HG03139 (cell line): ENCODE measurements around the gene KLHL42.
A peak's percentile ranks its signal among the peaks of the same experiment; 100 is the strongest.

Source experiments
- ATAC-seq: cut with Tn5 transposase; IDR thresholded peaks from one replicate; pipeline ENCODE4 v1.9.1; 2021; ENCODE audit not compliant: unreplicated experiment

Gene KLHL42

DNA sequence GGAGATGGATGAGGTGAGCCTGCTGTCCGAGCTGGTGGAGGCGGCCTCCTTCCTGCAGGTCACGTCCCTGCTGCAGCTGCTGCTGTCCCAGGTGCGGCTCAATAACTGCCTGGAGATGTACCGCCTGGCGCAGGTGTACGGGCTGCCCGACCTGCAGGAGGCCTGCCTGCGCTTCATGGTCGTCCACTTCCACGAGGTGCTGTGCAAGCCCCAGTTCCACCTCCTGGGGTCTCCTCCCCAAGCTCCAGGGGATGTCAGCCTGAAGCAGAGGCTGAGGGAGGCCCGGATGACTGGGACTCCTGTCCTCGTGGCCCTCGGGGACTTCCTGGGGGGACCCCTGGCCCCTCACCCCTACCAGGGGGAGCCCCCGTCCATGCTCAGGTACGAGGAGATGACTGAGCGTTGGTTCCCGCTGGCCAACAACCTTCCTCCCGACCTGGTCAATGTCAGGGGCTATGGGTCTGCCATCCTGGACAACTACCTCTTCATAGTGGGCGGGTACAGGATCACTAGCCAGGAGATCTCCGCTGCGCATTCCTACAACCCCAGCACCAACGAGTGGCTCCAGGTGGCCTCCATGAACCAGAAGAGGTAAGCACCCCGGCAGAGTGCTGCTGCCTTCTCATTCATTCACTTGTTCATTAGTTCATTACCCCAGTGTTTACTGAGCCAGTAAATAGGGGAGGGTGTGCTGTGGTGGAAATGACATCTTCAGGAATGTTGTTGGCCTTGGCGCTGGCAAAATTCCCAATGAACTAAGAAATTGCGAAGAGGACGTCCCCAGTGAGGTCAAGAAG lies 777 bp downstream of the KLHL42 start:
- ATAC-seq, result peak; percentile 32

DNA sequence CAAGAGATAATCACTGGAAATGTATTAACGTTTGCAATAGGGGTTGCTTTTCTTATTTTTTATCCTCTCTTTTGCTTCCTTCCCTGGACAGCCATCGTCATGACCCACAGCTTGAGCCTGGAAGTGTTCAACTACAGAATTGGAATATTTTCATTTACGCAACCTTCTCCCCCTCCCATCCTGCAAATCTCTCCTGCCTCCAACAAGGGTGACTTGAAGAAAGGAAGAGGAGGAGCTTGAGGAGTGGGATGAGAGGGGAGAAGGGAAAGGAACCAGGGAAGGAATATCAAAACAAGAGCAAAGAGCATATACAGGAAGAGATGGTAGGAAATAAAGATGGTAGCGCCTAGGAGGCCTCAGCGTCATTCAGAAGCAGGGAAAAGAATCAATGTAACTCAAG lies 1.6 kb downstream of the KLHL42 start:
- no peak for ATAC-seq

GRCh38 chr12:27782481-27782880 lies 2.4 kb downstream of the KLHL42 start:
- ATAC-seq, result no peak

- no peak for ATAC-seq
These were observed 6.0 kb downstream of the KLHL42 start for GRCh38 chr12:27785882-27786570.

- ATAC-seq, result no peak
These were observed 7.5 kb downstream of the KLHL42 start for GRCh38 chr12:27787559-27787958.

- no peak for ATAC-seq
These were observed 10.1 kb downstream of the KLHL42 start for GRCh38 chr12:27790179-27790578.

- no peak for ATAC-seq
These were observed 15.0 kb downstream of the KLHL42 start for GRCh38 chr12:27794818-27795584.

GRCh38 chr12:27796128-27796527 lies 16.1 kb downstream of the KLHL42 start:
- ATAC-seq, result no peak

GRCh38 chr12:27797301-27798025 lies 17.4 kb downstream of the KLHL42 start:
- ATAC-seq, result no peak

DNA sequence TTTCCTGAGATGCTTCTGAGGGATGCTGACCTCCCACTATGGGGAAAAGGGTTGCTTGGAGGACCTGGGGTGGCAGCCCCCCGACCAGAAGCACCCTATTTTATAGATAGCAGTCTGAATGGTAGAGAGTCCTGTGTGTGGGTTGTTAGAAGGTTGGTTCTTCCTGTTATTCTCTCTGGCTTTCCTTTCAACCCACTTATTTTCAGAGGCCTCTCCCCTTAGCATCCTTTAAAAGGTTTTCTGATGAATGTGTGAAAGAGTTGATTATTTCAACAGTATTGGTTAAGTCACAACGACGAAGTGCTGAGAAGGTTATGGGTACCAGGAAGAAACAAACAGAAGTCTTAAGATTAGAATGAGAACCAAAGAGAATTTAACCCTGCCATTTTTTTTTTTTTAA lies 20.8 kb downstream of the KLHL42 start:
- ATAC-seq, result no peak

DNA sequence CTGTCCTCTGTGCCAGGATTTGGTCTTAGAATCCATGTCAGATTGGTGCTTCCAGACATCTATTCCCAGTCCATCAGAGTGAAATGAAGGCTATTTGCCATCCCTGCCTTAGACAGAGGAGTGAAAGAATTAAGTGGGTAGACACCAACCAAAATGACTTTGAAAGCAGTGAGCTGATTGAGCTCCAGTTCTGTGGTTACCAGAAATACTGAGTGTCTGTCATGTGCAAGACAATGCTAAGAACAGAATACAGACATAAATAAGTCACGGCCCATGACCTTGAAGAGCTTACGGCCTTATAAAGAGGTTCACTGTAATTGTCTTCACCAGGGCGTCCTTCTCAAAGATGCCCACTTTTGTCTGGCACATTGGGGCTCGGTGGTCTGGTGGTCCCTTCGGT lies 21.6 kb downstream of the KLHL42 start:
- no peak for ATAC-seq

DNA sequence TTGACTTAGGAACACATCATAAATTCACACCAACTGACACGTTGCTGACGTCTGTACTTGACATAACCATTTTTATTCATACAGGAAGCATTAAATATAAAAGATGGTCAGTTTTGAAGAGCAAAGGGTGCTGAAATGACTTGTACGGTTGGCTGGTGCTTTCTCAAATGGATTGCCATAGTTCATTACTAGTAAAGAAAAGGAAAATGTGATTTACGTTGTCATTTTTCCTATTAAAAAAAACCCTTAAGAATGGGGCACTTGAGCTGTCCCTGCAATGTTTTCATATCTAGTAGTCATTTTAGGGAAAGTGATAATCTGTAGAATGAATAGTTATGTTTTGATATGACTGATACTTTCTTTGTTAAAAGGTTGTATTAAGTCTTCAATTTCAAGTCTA lies 22.5 kb downstream of the KLHL42 start:
- ATAC-seq, result no peak

GRCh38 chr12:27802936-27803335 lies 22.9 kb downstream of the KLHL42 start:
- ATAC-seq, result no peak

DNA sequence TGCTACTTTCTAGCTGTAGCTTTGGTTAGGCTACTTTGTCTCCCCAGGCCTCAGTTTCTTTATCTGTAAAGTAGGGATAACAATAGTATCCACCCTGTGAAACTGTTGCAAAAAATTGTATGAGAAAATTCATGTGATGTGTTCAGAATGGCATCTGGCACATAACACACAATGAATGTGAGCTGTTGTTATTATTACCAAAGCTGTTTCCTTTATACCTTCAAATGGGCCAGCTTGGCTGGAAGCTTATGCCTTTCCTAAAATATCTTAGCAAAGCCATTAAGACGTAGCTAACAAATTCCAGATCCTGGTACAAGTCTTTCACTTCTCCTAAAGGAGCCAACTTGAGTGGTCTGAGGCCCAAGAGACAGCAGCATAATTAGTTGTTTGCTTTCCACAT lies 25.2 kb downstream of the KLHL42 start:
- no peak for ATAC-seq

GRCh38 chr12:27806259-27806658 lies 26.2 kb downstream of the KLHL42 start:
- ATAC-seq, result no peak

DNA sequence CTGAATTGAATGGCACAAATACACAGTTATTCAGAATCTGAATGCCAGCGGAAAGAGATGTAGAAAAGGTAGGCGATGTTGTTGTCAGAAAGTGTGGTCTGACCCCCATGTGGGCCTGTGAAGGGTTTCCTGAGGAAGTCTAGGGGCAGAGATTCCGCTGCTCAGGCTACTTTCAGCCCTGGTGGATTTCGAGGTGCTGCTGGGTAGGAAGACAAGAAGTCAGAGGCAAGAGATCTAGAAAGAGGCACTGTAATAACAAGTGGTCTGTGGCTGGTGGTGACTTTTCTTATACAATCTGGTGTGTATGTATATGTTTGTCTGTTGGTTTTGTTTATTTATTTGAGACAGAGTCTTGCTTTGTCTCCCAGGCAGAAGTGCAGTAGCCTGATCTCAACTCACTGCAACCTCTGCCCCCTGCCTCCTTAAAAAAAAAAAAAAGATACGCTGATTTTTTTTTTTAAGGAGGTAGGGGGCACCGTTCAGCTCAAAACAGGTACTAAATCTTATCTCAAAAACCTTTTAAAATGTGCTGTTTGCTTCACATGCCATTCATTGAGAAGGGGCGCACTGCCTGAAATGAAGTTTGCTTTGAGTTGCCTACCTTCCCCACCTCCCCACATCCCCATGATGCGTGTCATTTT lies 27.1 kb downstream of the KLHL42 start:
- no peak for ATAC-seq

DNA sequence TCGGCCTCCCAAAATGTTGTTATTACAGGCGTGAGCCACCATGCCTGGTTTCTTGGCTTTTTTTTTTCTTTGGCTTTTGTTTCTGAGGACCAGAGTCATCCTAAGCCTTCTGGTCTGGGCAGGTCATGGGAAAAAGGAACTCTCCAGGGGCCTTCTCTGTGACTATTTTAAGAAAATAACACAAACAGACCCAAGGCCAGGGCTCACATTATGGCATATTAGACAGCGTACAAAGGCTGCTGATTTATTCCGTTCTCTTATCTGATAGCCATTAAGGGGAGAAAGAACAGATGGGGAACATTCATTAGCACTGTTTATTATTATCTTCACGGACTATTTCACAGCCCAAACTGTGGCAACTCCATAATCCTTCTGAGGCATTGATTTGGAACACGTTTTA lies 28.8 kb downstream of the KLHL42 start:
- ATAC-seq, result no peak

GRCh38 chr12:27810756-27811155 lies 30.7 kb downstream of the KLHL42 start:
- no peak for ATAC-seq

GRCh38 chr12:27812502-27812901 lies 32.5 kb downstream of the KLHL42 start:
- no peak for ATAC-seq

DNA sequence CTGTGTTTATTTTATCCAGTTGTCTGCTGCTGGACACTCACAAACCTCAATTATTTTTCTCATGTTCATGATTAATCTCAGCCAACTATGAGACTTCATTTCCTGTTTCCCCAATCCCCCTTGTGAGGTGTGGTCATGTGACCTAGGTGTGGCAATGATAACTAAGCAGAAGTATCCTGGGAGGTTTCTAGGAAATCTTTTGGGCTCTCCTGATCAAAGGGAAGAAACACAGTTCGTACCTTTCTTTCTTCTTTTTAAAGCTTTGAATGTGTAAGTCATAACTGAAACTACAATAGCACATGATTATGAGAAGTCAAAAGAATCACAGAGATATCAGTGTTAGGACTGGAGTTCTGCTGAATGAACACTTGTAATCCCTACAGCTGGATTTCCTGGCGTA lies 34.4 kb downstream of the KLHL42 start:
- ATAC-seq, result no peak
